HG03469 (cell line): ENCODE measurements around the gene RGS11.
"Not testable (repeated sequence)": the region's sequence is repeated elsewhere in the genome, so short reads cannot be mapped to it uniquely, and the experiment has no call there.

Source experiments
- ATAC-seq: cut with Tn5 transposase; IDR thresholded peaks from one replicate; pipeline ENCODE4 v1.9.1; 2021; ENCODE audit warnings: mild to moderate bottlenecking, moderate library complexity, moderate number of reproducible peaks; ENCODE audit not compliant: unreplicated experiment

The RGS11 gene

DNA sequence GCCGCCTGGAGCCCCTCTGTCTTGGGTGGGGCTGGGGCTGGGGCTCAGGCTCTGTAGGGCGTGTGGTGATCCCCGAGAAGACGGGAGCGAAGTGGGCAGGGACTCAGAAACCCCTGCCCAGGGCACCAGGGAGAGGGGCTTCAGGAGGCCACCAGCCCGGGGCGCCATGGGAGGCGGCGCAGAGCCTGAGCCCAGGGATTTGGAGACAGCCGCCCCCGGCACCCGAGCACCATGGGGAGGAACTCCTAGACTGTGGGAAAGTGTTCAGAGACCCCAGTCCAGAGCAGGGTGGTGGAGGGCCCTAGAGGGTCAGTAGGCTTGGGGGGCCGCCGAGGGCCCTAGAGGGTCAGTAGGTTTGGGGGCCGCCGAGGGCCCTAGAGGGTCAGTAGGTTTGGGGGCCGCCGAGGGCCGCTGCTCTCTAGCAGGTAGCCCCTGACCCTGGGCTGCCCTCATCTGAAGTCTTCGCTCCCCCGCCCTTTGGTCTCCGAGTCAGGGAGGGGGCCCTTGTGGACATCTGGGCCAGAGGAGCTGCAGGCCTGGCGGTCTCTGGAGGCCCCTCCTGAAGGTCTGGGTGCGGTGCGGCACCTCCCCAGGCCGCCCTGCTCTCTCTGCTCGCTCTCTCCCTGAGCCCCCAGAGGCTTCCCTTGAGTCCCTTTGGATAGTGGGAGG lies 5.4 kb upstream of the RGS11 start:
- no peak for ATAC-seq

DNA sequence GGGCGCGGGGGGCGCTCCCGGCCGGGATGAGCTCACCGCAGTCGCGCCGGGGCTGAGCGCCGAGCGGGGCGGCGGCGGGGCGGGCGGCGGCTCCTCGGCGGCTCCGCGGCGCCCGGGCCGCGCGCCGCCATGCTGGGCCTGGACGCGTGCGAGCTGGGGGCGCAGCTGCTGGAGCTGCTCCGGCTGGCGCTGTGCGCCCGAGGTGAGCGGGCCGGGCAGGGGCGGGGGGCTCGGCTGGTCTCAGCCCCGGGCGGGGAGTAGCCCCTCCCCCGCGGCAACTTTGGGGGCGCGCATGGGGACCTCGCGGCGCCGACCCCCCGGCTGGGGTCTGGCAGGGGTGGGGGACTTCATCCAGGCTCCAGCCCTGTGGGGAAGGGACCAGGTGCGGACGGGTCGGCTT lies 4.8 kb upstream of the RGS11 start, which contains the start of gene ARHGDIG:
ARHGDIG (plus strand) TSS at position 40 of the 400 bp plus-strand sequence; CDS start at position 130, 90 bp downstream.
- ATAC-seq, result no peak

- ATAC-seq, result no peak
Observed at GRCh38 chr16:280005-280460, 4.3 kb upstream of the RGS11 start.

DNA sequence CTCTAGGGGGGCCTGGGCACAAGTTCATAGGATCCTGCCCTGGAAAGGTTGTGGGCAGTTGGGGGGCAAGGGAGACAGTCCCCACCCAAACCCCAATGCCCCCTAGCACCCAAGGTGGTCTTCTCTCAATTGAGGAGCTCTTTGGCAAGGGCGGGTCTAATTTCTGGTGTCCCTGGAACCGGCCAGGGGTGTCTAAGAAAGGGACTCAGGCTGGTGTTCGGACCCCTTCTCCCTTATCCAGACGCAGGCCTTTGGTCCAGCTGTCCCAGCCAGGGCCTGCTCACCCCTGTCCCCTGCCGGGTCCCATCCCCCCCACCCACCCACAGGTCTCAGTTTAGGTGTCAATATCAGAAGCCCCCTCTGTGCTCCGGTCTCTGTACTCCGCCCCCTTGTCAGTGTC lies 3.8 kb upstream of the RGS11 start:
- no peak for ATAC-seq

GRCh38 chr16:278863-279366 lies 3.2 kb upstream of the RGS11 start:
- ATAC-seq, result no peak

DNA sequence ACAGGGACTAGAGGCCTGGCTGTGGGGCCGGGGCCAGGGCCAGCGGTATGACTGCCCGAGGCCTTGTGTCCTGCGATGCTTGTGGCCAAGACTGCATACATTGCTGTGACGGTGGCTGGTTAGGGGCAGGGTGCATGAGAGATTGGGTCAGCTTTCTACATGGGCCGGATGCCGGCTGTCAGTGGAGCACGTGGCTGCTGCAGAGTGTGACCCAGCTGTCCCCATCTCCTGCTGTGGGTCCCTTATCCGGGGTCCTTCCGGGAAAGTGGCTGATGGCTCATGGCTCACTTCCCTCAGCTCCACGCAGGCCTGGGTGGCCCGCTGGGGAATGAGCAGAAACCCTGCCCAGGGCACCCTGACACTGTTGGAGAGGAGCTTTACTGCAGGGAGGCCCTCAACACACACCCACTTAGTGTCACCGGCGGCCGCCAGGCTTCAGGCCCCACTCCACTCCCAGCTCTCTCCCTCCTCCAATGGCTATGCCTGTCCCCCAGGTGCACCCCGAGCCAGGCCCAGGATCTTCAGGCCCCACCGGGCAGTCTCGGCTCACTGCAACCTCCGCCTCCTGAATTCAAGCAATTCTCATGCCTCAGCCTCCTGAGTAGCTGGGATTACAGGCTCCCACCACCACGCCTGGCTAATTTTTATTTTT lies 808 bp upstream of the RGS11 start:
- ATAC-seq, result no peak

GRCh38 chr16:275041-275641 lies 603 bp downstream of the RGS11 start:
- ATAC-seq, result no peak

- no peak for ATAC-seq
Observed at GRCh38 chr16:273547-274421, 2.0 kb downstream of the RGS11 start.

DNA sequence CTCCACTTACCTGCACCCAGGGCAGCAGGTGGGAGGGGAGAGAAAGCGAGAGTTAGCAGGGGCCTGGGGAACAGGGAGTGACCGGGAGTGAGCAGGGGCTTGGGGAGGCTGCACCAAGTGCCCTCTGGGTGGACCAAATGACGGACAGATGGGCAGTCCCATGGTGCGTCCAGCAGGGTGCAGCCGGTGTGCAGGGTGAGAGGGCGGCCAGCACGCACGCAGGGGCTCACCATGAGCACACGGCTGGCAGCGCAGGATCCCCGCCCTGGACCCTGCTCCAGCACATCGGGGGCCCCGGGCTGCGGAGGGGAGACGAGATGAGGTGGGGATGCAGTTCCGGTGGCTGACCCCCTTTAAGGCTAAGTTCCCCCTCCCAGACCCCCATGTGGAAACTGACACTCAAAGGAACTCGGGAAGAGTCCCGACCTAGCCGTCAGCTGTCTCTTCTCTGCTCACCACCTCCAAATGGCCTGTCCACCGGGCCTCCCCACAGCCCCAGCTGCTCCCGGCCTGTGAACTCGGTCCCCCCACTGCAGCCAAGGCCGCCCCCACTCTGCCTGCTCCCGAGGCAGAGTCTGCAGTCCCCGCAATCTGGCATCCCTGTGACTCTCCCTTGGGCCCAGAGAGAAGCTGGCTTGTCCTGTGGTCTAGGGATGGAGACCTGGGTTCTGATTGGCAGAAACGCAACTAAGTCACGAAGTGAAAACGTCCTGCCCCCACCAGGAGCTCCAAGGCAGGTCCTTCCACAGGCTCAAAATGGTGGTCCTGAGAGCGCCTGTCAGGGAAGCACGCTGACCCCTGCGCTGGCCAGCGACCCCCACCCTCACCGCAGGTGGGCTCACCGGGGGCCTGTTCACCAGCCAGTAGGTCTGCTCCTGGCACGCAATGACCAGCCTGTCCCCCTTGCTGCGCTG lies 2.9 kb downstream of the RGS11 start:
- ATAC-seq, result no peak

DNA sequence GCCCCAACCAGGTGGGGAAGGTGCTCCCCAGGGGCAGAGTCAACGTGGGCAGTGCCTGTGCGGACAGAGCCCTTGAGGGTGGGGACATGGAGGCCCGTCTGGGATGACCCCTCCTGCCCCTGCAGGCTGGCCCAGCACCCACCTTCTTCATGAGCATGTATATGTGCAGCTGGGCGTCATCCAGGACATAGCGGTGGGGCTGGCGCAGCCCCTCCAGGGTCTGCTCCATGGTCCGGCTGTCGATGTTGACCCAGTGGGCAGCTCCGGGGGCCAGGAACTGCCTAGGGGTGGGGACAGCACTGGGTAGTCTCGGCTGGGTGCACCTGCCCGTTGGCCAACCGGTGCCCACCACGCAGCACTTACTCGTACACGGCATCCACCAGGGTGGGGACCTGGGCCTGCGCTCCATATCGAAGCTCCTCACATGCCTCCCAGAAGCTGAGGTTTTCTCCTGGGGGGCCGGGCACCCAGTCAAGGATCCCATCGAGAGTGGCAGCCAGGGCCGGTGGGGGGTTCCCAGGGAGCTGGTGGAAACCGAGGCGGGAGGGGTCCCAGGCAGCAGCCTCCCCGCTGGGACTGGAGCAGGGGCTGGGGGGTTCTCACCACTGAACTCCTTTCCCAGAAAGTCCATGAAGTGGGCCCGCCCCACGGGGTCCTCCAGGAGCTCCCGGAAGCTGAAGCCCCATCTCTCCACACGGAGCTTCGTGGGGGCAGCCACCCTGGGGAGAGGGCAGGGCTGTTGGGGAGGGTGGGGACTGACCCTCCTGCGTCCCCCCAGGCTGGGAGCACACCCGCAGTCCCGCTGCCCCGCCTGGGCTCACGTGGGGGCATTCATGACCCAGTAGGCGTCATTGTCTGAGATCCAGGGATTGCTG lies 5.1 kb downstream of the RGS11 start:
- no peak for ATAC-seq

GRCh38 chr16:269061-269796 lies 6.5 kb downstream of the RGS11 start:
- no peak for ATAC-seq

DNA sequence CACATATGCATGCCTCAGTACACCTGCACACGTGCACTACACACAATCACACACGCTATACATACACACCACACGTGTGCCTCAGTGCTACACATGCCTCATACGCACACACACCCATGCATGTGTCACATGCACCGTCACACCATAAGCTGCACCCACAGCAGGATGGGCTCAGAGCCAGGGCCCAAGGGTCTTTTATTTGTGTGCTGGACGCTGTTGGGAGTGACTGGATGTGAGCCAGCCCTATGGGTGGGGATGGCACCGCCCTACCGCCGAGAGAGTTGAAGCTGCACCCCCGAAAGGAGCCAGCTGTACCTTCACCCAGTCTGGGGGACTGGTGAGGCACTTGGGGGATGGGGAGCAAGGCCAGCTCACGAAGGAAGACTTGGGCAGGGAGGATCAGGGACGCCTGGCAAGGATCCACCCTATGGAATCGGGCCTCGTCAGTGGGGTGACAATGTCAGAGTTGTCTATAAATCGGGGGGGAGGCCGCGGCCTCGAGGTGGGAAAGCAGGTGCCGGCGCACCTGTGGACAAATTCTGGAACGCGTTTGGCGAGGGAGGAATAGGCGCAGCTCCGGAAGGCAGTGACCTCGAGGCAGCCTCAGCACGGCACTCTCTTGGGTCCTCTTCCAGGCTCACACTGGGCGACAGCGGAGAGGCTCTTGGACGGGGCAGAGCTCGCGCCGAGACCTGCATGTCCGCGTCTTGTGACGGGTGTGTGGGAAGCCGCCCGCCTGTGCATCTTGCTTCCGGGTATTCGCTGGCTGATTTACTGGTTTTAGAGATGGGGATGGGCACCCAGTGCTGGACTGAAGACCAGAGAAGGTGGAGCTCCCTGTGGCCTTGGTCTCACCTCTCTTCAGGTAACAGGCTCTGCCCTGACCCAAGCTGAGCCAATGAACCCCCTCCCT lies 7.3 kb downstream of the RGS11 start:
- ATAC-seq, result no peak

GRCh38 chr16:267562-267961 lies 8.2 kb downstream of the RGS11 start:
- not testable (repeated sequence) for ATAC-seq

- no peak for ATAC-seq
Observed at GRCh38 chr16:266258-267164, 9.2 kb downstream of the RGS11 start.

DNA sequence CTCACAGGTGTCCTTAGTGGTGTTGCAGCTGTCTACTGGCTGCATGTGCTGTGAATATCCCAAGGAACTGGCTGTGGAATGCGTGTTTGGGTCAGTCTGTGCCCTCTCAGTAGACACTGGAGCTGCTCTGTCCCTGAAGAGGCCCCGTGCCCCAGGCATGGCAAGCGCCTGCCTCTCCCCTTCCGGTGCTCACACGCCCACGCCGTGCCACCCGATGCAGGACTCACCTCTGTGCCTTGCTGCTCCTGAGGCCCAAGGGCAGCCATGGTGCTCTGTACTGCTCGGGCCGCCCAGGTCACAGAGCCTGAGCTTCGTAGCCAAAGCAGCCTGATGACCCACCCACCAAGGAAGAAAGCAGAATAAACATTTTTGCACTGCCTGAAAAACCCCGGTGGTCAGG lies 10.0 kb downstream of the RGS11 start:
- no peak for ATAC-seq

- ATAC-seq, result no peak
Observed at GRCh38 chr16:265002-265529, 10.7 kb downstream of the RGS11 start.
